ENCODE measurements around the gene SLX4IP.

Gene SLX4IP

GRCh38 chr20:10497791-10498190 is 62.7 kb downstream of the SLX4IP start:
- no peak for ATAC-seq (replicated peaks)
- H3K36me3 Mint-ChIP-seq (ENCODE audit: insufficient read depth) = no peaks in the 10 kb centered on the region
- no peak overlapping the region for H3K4me3 Mint-ChIP-seq
- DNase-seq = no peak
- peaks cover 26 to 46% of the 10 kb centered on the region in 2 donors for H3K4me1 Mint-ChIP-seq (ENCODE audit: low read depth in 2 of 2)
- no peaks in the 10 kb centered on the region for H3K27me3 Mint-ChIP-seq
- no peaks in the 10 kb centered on the region for H3K9me3 Mint-ChIP-seq
- H3K27ac Mint-ChIP-seq = peak overlapping the region in 1 of 2 donors; percentile 26

- Mint-ChIP-seq H3K4me1 (ENCODE audit: low read depth in 2 of 2) (peaks cover 29 to 50% of the 10 kb centered on the region in 2 donors), H3K36me3 (ENCODE audit: insufficient read depth) (no peaks in the 10 kb centered on the region), H3K27ac (peak overlapping the region in 1 of 2 donors; percentile 26), H3K9me3 (no peaks in the 10 kb centered on the region), H3K27me3 (no peaks in the 10 kb centered on the region), H3K4me3 (no peak overlapping the region)
- DNase-seq (no peak), ATAC-seq (replicated peaks) (no peak)
Measured at GRCh38 chr20:10498200-10498599, 63.1 kb downstream of the SLX4IP start.

GRCh38 chr20:10501402-10501801 is 66.3 kb downstream of the SLX4IP start:
- peaks cover 22 to 33% of the 10 kb centered on the region in 2 donors for H3K4me1 Mint-ChIP-seq (ENCODE audit: low read depth in 2 of 2)
- H3K27me3 Mint-ChIP-seq = no peaks in the 10 kb centered on the region
- no peaks in the 10 kb centered on the region for H3K36me3 Mint-ChIP-seq (ENCODE audit: insufficient read depth)
- H3K27ac Mint-ChIP-seq = peak overlapping the region; percentile 75 to 92
- DNase-seq (peak in 1 of 3 experiments; percentile 8), ATAC-seq (replicated peaks) (peak; percentile 39)
- H3K9me3 Mint-ChIP-seq = no peaks in the 10 kb centered on the region
- peak overlapping the region; percentile 72 to 79 for H3K4me3 Mint-ChIP-seq

- Mint-ChIP-seq H3K27me3 (no peaks in the 10 kb centered on the region), H3K4me1 (ENCODE audit: low read depth in 2 of 2) (peaks cover 22 to 33% of the 10 kb centered on the region in 2 donors), H3K36me3 (ENCODE audit: insufficient read depth) (no peaks in the 10 kb centered on the region), H3K9me3 (no peaks in the 10 kb centered on the region), H3K4me3 (peak overlapping the region; percentile 72 to 79), H3K27ac (peak overlapping the region; percentile 75 to 92)
- ATAC-seq (replicated peaks) (peak; percentile 61), DNase-seq (no peak)
Measured at GRCh38 chr20:10502098-10502526, 67.0 kb downstream of the SLX4IP start.

GRCh38 chr20:10504608-10504993 is 69.5 kb downstream of the SLX4IP start:
- peaks cover 19 to 28% of the 10 kb centered on the region in 2 donors for H3K4me1 Mint-ChIP-seq (ENCODE audit: low read depth in 2 of 2)
- H3K4me3 Mint-ChIP-seq = no peak overlapping the region
- ATAC-seq (replicated peaks) (no peak), DNase-seq (no peak)
- no peak overlapping the region for H3K27ac Mint-ChIP-seq
- H3K27me3 Mint-ChIP-seq = no peaks in the 10 kb centered on the region
- H3K36me3 Mint-ChIP-seq (ENCODE audit: insufficient read depth) = no peaks in the 10 kb centered on the region
- H3K9me3 Mint-ChIP-seq = no peaks in the 10 kb centered on the region

GRCh38 chr20:10504994-10505730 is 70.1 kb downstream of the SLX4IP start:
- Mint-ChIP-seq H3K9me3 (no peaks in the 10 kb centered on the region), H3K4me3 (no peak overlapping the region), H3K27ac (no peak overlapping the region)

GRCh38 chr20:10505827-10506226 is 70.7 kb downstream of the SLX4IP start:
- H3K9me3 Mint-ChIP-seq = no peaks in the 10 kb centered on the region
- no peaks in the 10 kb centered on the region for H3K27me3 Mint-ChIP-seq
- H3K36me3 Mint-ChIP-seq (ENCODE audit: insufficient read depth) = no peaks in the 10 kb centered on the region
- H3K27ac Mint-ChIP-seq = no peak overlapping the region
- ATAC-seq (replicated peaks) (no peak), DNase-seq (no peak)
- H3K4me3 Mint-ChIP-seq = no peak overlapping the region
- H3K4me1 Mint-ChIP-seq (ENCODE audit: low read depth in 2 of 2) = peaks cover 19 to 23% of the 10 kb centered on the region in 2 donors

More at GRCh38 chr20:10504994-10505730, 70.1 kb downstream of the SLX4IP start:
- no peak for ATAC-seq (replicated peaks)
- H3K36me3 Mint-ChIP-seq (ENCODE audit: insufficient read depth) = no peaks in the 10 kb centered on the region
- H3K4me1 Mint-ChIP-seq (ENCODE audit: low read depth in 2 of 2) = peaks cover 19 to 25% of the 10 kb centered on the region in 2 donors
- no peaks in the 10 kb centered on the region for H3K27me3 Mint-ChIP-seq
- no peak for DNase-seq

GRCh38 chr20:10507052-10507451 is 71.9 kb downstream of the SLX4IP start:
- Mint-ChIP-seq H3K4me1 (ENCODE audit: low read depth in 2 of 2) (peaks cover 22 to 24% of the 10 kb centered on the region in 2 donors), H3K27ac (peak overlapping the region in 1 of 2 donors; percentile 39), H3K9me3 (no peaks in the 10 kb centered on the region), H3K27me3 (no peaks in the 10 kb centered on the region), H3K4me3 (no peak overlapping the region), H3K36me3 (ENCODE audit: insufficient read depth) (no peaks in the 10 kb centered on the region)
- DNase-seq = no peak
- ATAC-seq (replicated peaks) = no peak

GRCh38 chr20:10508060-10508459 is 73.0 kb downstream of the SLX4IP start:
- H3K4me1 Mint-ChIP-seq (ENCODE audit: low read depth in 2 of 2) = peaks cover 14% of the 10 kb centered on the region in 2 donors
- DNase-seq (no peak), ATAC-seq (replicated peaks) (no peak)
- no peak overlapping the region for H3K4me3 Mint-ChIP-seq
- H3K27ac Mint-ChIP-seq = peak overlapping the region in 1 of 2 donors; percentile 54
- H3K9me3 Mint-ChIP-seq = no peaks in the 10 kb centered on the region
- no peaks in the 10 kb centered on the region for H3K27me3 Mint-ChIP-seq
- no peaks in the 10 kb centered on the region for H3K36me3 Mint-ChIP-seq (ENCODE audit: insufficient read depth)

- Mint-ChIP-seq H3K9me3 (no peaks in the 10 kb centered on the region), H3K4me1 (ENCODE audit: low read depth in 2 of 2) (peaks cover 16 to 18% of the 10 kb centered on the region in 2 donors), H3K36me3 (ENCODE audit: insufficient read depth) (peaks cover 2% of the 10 kb centered on the region), H3K27ac (peak overlapping the region in 1 of 2 donors; percentile 54), H3K27me3 (no peaks in the 10 kb centered on the region), H3K4me3 (no peak overlapping the region)
- ATAC-seq (replicated peaks) = no peak
- no peak for DNase-seq
Measured at GRCh38 chr20:10508468-10509251, 73.6 kb downstream of the SLX4IP start.

- H3K4me1 Mint-ChIP-seq (ENCODE audit: low read depth in 2 of 2) = peaks cover 17 to 23% of the 10 kb centered on the region in 2 donors
- peaks cover 3% of the 10 kb centered on the region for H3K36me3 Mint-ChIP-seq (ENCODE audit: insufficient read depth)
- peak overlapping the region in 1 of 2 donors; percentile 54 for H3K27ac Mint-ChIP-seq
- H3K9me3 Mint-ChIP-seq = no peaks in the 10 kb centered on the region
- no peak for DNase-seq
- H3K4me3 Mint-ChIP-seq = no peak overlapping the region
- ATAC-seq (replicated peaks) = no peak
- no peaks in the 10 kb centered on the region for H3K27me3 Mint-ChIP-seq
Measured at GRCh38 chr20:10509376-10509775, 74.3 kb downstream of the SLX4IP start.

- no peak for DNase-seq
- H3K27me3 Mint-ChIP-seq = no peaks in the 10 kb centered on the region
- no peak overlapping the region for H3K4me3 Mint-ChIP-seq
- H3K4me1 Mint-ChIP-seq (ENCODE audit: low read depth in 2 of 2) = peaks cover 20 to 27% of the 10 kb centered on the region in 2 donors
- no peaks in the 10 kb centered on the region for H3K9me3 Mint-ChIP-seq
- no peak overlapping the region for H3K27ac Mint-ChIP-seq
- ATAC-seq (replicated peaks) = no peak
- peaks cover 3% of the 10 kb centered on the region for H3K36me3 Mint-ChIP-seq (ENCODE audit: insufficient read depth)
Measured at GRCh38 chr20:10510216-10510615, 75.1 kb downstream of the SLX4IP start.

- Mint-ChIP-seq H3K4me3 (peak overlapping the region; percentile 48 to 71), H3K27me3 (no peaks in the 10 kb centered on the region), H3K9me3 (no peaks in the 10 kb centered on the region), H3K36me3 (ENCODE audit: insufficient read depth) (peaks cover 3% of the 10 kb centered on the region), H3K27ac (peak overlapping the region; percentile 80 to 93), H3K4me1 (ENCODE audit: low read depth in 2 of 2) (peaks cover 25 to 35% of the 10 kb centered on the region in 2 donors)
- ATAC-seq (replicated peaks) (no peak), DNase-seq (no peak)
Measured at GRCh38 chr20:10511170-10511508, 76.0 kb downstream of the SLX4IP start.

Measured in effector memory CD8-positive, alpha-beta T cell (primary cell).